Cardiac fibroblast (primary cell): ENCODE results near the gene ZNF408.

Experiments
- DNase-seq, 2 donors: peaks; one replicate each; pipeline versions ENCODE4 v3.0.0 to v3.0.0-alpha.2; 2010; ENCODE audit warnings: low read depth in 2 of 2
- H3K4me3 ChIP-seq, 2 donors: replicated peaks in 1 of 2; 1 replicate in 1 of 2; 2 replicates in 1 of 2; pipeline ENCODE4 v1.5.1; 2011; ENCODE audit warnings: low read depth in 2 of 2, low read length in 2 of 2, mild to moderate bottlenecking in 2 of 2, moderate library complexity in 1 of 2
- TF ChIP-seq, protein P1 (sequence below): IDR thresholded peaks from one replicate; pipeline ENCODE4 v1.5.1; 2011; ENCODE audit warnings: low read depth, mild to moderate bottlenecking, low read length, inconsistent platforms

ZNF408 gene

DNA sequence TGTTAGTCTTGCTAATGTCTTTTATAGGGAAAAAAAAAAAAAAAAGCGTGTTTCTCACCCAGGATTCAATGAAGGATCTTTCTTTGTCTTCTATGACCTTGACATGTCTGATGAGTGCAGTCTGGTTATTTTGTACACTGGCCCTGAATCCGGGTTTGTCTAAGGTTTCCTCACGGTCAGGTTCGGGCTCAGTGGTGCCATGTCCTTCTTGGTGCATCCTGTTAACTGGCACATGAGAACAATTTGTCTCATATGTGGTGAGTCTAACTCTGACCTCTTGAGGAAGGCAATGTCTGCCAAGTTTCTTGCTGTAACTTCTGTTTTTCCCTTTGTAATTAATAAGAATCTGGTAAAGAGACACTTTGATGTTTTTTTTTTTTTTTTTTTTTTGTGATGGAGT is 30.7 kb downstream of the ZNF408 start:
- TF ChIP-seq, protein P1, sequence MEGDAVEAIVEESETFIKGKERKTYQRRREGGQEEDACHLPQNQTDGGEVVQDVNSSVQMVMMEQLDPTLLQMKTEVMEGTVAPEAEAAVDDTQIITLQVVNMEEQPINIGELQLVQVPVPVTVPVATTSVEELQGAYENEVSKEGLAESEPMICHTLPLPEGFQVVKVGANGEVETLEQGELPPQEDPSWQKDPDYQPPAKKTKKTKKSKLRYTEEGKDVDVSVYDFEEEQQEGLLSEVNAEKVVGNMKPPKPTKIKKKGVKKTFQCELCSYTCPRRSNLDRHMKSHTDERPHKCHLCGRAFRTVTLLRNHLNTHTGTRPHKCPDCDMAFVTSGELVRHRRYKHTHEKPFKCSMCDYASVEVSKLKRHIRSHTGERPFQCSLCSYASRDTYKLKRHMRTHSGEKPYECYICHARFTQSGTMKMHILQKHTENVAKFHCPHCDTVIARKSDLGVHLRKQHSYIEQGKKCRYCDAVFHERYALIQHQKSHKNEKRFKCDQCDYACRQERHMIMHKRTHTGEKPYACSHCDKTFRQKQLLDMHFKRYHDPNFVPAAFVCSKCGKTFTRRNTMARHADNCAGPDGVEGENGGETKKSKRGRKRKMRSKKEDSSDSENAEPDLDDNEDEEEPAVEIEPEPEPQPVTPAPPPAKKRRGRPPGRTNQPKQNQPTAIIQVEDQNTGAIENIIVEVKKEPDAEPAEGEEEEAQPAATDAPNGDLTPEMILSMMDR: no peak
- DNase-seq: no peak
- no peak overlapping the region for H3K4me3 ChIP-seq

DNA sequence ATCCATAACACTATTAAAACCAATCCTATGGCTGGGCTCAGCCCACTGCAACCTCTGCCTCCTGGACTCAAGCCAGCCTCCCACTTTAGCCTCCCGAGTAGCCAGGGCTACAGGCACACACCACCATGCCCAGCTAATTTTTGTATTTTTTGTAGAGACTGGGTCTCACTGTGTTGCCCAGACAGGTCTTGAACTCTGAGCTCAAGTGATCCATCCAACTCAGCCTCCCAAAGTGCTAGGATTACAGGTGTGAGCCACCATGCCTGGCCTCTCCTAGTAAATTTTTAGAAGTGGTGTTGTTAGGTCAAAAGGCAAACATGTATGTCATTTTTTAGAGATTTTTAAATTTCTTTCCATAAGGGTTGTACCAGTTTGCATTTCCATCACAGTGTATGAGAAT is 32.4 kb downstream of the ZNF408 start:
- TF ChIP-seq, protein P1: no peak
- no peak for DNase-seq
- no peak overlapping the region for H3K4me3 ChIP-seq

GRCh38 chr11:46736146-46736545 is 35.3 kb downstream of the ZNF408 start:
- TF ChIP-seq, protein P1: no peak
- DNase-seq: no peak
- H3K4me3 ChIP-seq: no peak overlapping the region

DNA sequence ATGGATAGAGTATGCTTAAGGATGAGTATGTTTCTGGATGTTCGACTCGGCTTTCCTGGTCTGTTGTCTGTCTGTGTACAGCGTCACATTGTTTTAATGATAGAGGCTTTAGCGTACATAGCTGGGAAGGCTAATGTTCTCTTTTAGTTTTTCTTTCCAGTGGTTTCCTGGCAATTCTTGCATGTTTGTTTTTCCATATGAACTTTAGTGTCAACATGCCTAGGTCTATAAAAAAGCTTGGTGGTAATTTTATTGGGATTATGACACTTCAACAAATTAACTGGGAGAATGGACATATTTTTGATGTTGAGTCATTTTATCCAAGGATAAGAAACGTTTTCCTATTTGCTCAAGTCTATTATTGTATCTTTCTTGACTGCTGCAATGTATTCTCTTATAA is 35.8 kb downstream of the ZNF408 start:
- TF ChIP-seq, protein P1: no peak
- no peak for DNase-seq
- H3K4me3 ChIP-seq: no peak overlapping the region

GRCh38 chr11:46737699-46738098 is 36.9 kb downstream of the ZNF408 start:
- no peak overlapping the region for H3K4me3 ChIP-seq
- no peak for DNase-seq
- TF ChIP-seq, protein P1: no peak

DNA sequence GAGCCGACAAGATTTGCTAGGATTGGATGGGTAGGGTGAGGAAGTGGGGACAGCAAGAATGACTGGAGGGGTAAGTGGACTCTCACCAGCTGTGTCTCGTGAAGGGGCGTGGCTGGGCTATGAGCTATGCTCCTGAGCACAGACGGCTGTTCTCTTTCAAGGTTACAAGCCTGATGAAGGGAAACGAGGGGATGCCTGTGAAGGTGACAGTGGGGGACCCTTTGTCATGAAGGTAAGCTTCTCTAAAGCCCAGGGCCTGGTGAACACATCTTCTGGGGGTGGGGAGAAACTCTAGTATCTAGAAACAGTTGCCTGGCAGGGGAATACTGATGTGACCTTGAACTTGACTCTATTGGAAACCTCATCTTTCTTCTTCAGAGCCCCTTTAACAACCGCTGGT is 38.1 kb downstream of the ZNF408 start:
- DNase-seq: no peak
- TF ChIP-seq, protein P1: no peak
- H3K4me3 ChIP-seq: no peak overlapping the region
